ENCODE measurements around the gene SLC5A5. TPM values are rescaled to one million over a fixed set of nuclear protein-coding genes. Genes with fewer than 3 reads are reported as not detected.

The SLC5A5 gene
- total and polyA plus RNA-seq, 2 of the 4 experiments (the other 2 are of a cell fraction), result not detected

- WGBS, 2 experiments (ENCODE audit: extremely low coverage in 2 of 2, insufficient read length in 1 of 2), result 40% methylated on average over 1 of the region's 9 CpGs; no CpG with 5 or more reads in 1 of the 2 experiments
- ATAC-seq (ENCODE audit: low read depth), result no peak
- H3K14ac ChIP-seq (replicated peaks; ENCODE audit: low read depth, low read length), result no peak overlapping the region
- no peak overlapping the region for H3K27ac ChIP-seq (ENCODE audit: insufficient read depth, low read length)
- no peak overlapping the region for H2AK9ac ChIP-seq (replicated peaks; ENCODE audit: low read depth, low read length, poor library complexity)
- no peak overlapping the region for H3K4me2 ChIP-seq (ENCODE audit: low read depth, low read length)
- no peak overlapping the region for H2AK5ac ChIP-seq (ENCODE audit: low read depth, low read length)
- no peak overlapping the region for H3K18ac ChIP-seq (ENCODE audit: low read depth, low read length)
- CTCF ChIA-PET, result no interaction called here
- no peak overlapping the region for H4K91ac ChIP-seq (ENCODE audit: insufficient read depth, low read depth, low read length)
- H2BK20ac ChIP-seq (ENCODE audit: low read depth, low read length), result no peak overlapping the region
- no TSS peak for BruUV-seq (replicated peaks)
- H3K27me3 ChIP-seq (ENCODE audit: control insufficient read depth, insufficient read depth, low read length), result peaks cover 7% of the 10 kb centered on the region; the same call in 1 of the 2 replicates
- H3K36me3 ChIP-seq (ENCODE audit: control insufficient read depth, insufficient read depth, low read length), result no peaks in the 10 kb centered on the region
- no peaks in the 10 kb centered on the region for H3K9me1 ChIP-seq (ENCODE audit: insufficient read depth, low read length)
- H3K9me3 ChIP-seq (ENCODE audit: control insufficient read depth, insufficient read depth, low read length), result no peaks in the 10 kb centered on the region
- in situ Hi-C loops (cut with MboI; ENCODE audit: low sequenced_read_pairs), result no loop called here
- no peak overlapping the region for H3K23ac ChIP-seq (ENCODE audit: low read depth, low read length)
- H2BK5ac ChIP-seq (ENCODE audit: low read depth, low read length, poor library complexity, severe bottlenecking), result no peak overlapping the region
- H4K5ac ChIP-seq (ENCODE audit: low read depth, low read length), result no peak overlapping the region
- H3K9ac ChIP-seq (ENCODE audit: low read depth, low read length), result no peak overlapping the region
- H3K4me3 ChIP-seq (ENCODE audit: insufficient read depth, low read depth, low read length), result no peak overlapping the region
- H3K4ac ChIP-seq (ENCODE audit: low read depth, low read length), result no peak overlapping the region
- H2BK120ac ChIP-seq (ENCODE audit: low read depth, low read length), result no peak overlapping the region
- dilution Hi-C loops (cut with HindIII; ENCODE audit: low sequenced_read_pairs, unreplicated experiment), result no loop called here
- no peak overlapping the region for H3K56ac ChIP-seq (ENCODE audit: extremely low read depth, insufficient read depth, low read length)
- no peak for DNase-seq
- H3K4me1 ChIP-seq (ENCODE audit: control insufficient read depth, insufficient read depth, low read length), result peaks cover 6% of the 10 kb centered on the region
- H3K79me1 ChIP-seq (ENCODE audit: low read depth in 1 of 2, low read length in 2 of 2), result no peaks in the 10 kb centered on the region
- no peak for TF ChIP-seq NFE2L2 (IDR thresholded peaks at IDR 0.05; ENCODE audit: low read depth, low read length)
- TF ChIP-seq MAZ (IDR thresholded peaks at IDR 0.05; ENCODE audit: borderline replicate concordance, low read depth, low read length), result no peak
- H4K8ac ChIP-seq (ENCODE audit: low read depth in 2 of 2, low read length in 2 of 2), result no peak overlapping the region
- no peak overlapping the region for H2BK15ac ChIP-seq (ENCODE audit: low read depth, low read length)
- H2AFZ ChIP-seq (replicated peaks; ENCODE audit: low read length, poor library complexity), result no peak overlapping the region
- intact Hi-C loops (cut with micrococcal nuclease), result no loop called here
- no peaks in the 10 kb centered on the region for H4K20me1 ChIP-seq (ENCODE audit: insufficient read depth, low read length)
- POLR2A ChIA-PET (ENCODE audit: unreplicated experiment), result no interaction called here
These were observed 28.4 kb upstream of the SLC5A5 start for GRCh38 chr19:17843292-17843827.
